OCI-LY1 (cell line): Measurements from ENCODE around the gene CRISP3.
"Not testable (repeated sequence)": the region's sequence is repeated elsewhere in the genome, so short reads cannot be mapped to it uniquely, and the experiment has no call there.

Experiments
- H2AFZ ChIP-seq: fragments of 200-600 bp; sonication (generic), shearing (Covaris generic); 2 replicates; pipeline ENCODE4 v1.6.0; 2014; ENCODE audit warnings: antibody characterized with exemption, mild to moderate bottlenecking, low read length
- H3F3A ChIP-seq: fragments of 200-600 bp; sonication (generic), shearing (Covaris generic); 2 replicates; pipeline ENCODE4 v1.6.0; 2014; ENCODE audit warnings: mild to moderate bottlenecking, antibody characterized with exemption, low read length, moderate library complexity; ENCODE audit not compliant: insufficient read depth
- H3K27ac ChIP-seq: fragments of 200-600 bp; sonication (generic); 2 replicates; pipeline ENCODE4 v1.5.1; 2014; ENCODE audit warnings: low read length, mixed run types, mild to moderate bottlenecking, low read depth; ENCODE audit not compliant: poor library complexity, severe bottlenecking
- H3K27me3 ChIP-seq: fragments of 200-600 bp; sonication (generic); 2 replicates; pipeline ENCODE4 v1.6.0; 2014; ENCODE audit warnings: antibody characterized with exemption, mild to moderate bottlenecking, low read length, moderate library complexity; ENCODE audit not compliant: insufficient read depth
- H3K36me3 ChIP-seq: fragments of 200-600 bp; sonication (generic); 2 replicates; pipeline ENCODE4 v1.6.1; 2014; ENCODE audit warnings: mild to moderate bottlenecking, antibody characterized with exemption, low read length, moderate library complexity, mixed read lengths; ENCODE audit not compliant: insufficient read depth
- H3K4me1 ChIP-seq: fragments of 200-600 bp; sonication (generic); 2 replicates; pipeline ENCODE4 v1.5.1; 2014; ENCODE audit warnings: mild to moderate bottlenecking, low read length, moderate library complexity; ENCODE audit not compliant: insufficient read depth, severe bottlenecking
- H3K4me2 ChIP-seq: fragments of 200-600 bp; sonication (generic), shearing (Covaris generic); 2 replicates; pipeline ENCODE4 v1.6.1; 2014; ENCODE audit warnings: low read length
- H3K4me3 ChIP-seq: fragments of 200-600 bp; sonication (generic); 2 replicates; pipeline ENCODE4 v1.5.1; 2014; ENCODE audit warnings: low read length, low read depth, mild to moderate bottlenecking, mixed read lengths; ENCODE audit not compliant: poor library complexity, severe bottlenecking
- H3K79me2 ChIP-seq: fragments of 200-600 bp; shearing (Covaris generic); 2 replicates; pipeline ENCODE4 v1.6.1; 2016; ENCODE audit warnings: mixed run types, low read length, mixed read lengths; ENCODE audit not compliant: insufficient read depth
- H3K9ac ChIP-seq: fragments of 200-600 bp; sonication (generic), shearing (Covaris generic); 2 replicates; pipeline ENCODE4 v1.6.1; 2014; ENCODE audit warnings: mild to moderate bottlenecking, low read length, mixed read lengths
- H3K9me2 ChIP-seq: fragments of 200-600 bp; sonication (generic), shearing (Covaris generic); 2 replicates; pipeline ENCODE4 v1.6.1; 2014; ENCODE audit warnings: low read depth, mild to moderate bottlenecking, low read length, mixed read lengths
- H3K9me3 ChIP-seq: fragments of 200-600 bp; shearing (Covaris generic); 2 replicates; pipeline ENCODE4 v1.6.1; 2014; ENCODE audit warnings: low read length, mixed read lengths
- H4K20me1 ChIP-seq: fragments of 200-600 bp; sonication (generic), shearing (Covaris generic); 2 replicates; pipeline ENCODE4 v1.6.0; 2016; ENCODE audit warnings: mild to moderate bottlenecking, low read length; ENCODE audit not compliant: insufficient read depth
- EZH2 ChIP-seq: fragments of 200-600 bp; sonication (generic), shearing (Covaris generic); IDR thresholded peaks from 2 replicates; pipeline ENCODE4 v1.8.0; 2017; ENCODE audit warnings: borderline replicate concordance, mixed run types, mild to moderate bottlenecking, antibody characterized with exemption, low read length, moderate library complexity, mixed read lengths
- TF ChIP-seq, protein P1 (sequence below): fragments of 200-600 bp; sonication (generic), shearing (Covaris generic); IDR thresholded peaks from 2 replicates; pipeline ENCODE4 v1.5.1; 2017; ENCODE audit warnings: mild to moderate bottlenecking, antibody characterized with exemption, low read length, moderate library complexity, mixed read lengths

The CRISP3 gene

DNA sequence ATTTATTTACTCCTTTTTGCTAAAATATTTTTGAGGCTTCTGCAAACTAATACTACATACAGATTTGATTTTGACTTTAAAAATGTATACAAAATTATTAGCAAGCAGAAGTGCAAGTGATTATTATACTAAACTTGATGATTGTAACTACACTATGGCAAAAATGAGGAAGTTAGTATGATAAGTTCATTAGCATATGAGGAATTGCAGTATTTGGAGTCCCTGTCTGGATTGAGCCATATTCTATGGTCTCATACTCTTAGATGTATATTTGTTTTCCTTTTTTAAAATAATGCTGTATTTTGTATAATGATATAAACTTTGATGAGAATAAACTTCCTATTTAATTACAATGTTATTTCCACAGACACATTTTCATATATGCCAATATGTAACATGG lies 13.9 kb downstream of the CRISP3 start:
- Histone ChIP-seq H3K4me1 (no peaks in the 10 kb centered on the region), H3F3A (no peaks in the 10 kb centered on the region), H4K20me1 (no peaks in the 10 kb centered on the region), H3K4me2 (no peak overlapping the region), H3K36me3 (no peaks in the 10 kb centered on the region), H3K9me2 (no peaks in the 10 kb centered on the region), H3K27ac (no peak overlapping the region), H3K4me3 (no peak overlapping the region), H2AFZ (no peak overlapping the region), H3K9me3 (no peaks in the 10 kb centered on the region), H3K79me2 (no peaks in the 10 kb centered on the region), H3K9ac (no peak overlapping the region), H3K27me3 (no peaks in the 10 kb centered on the region)
- TF ChIP-seq, protein P1, sequence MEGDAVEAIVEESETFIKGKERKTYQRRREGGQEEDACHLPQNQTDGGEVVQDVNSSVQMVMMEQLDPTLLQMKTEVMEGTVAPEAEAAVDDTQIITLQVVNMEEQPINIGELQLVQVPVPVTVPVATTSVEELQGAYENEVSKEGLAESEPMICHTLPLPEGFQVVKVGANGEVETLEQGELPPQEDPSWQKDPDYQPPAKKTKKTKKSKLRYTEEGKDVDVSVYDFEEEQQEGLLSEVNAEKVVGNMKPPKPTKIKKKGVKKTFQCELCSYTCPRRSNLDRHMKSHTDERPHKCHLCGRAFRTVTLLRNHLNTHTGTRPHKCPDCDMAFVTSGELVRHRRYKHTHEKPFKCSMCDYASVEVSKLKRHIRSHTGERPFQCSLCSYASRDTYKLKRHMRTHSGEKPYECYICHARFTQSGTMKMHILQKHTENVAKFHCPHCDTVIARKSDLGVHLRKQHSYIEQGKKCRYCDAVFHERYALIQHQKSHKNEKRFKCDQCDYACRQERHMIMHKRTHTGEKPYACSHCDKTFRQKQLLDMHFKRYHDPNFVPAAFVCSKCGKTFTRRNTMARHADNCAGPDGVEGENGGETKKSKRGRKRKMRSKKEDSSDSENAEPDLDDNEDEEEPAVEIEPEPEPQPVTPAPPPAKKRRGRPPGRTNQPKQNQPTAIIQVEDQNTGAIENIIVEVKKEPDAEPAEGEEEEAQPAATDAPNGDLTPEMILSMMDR, result no peak

DNA sequence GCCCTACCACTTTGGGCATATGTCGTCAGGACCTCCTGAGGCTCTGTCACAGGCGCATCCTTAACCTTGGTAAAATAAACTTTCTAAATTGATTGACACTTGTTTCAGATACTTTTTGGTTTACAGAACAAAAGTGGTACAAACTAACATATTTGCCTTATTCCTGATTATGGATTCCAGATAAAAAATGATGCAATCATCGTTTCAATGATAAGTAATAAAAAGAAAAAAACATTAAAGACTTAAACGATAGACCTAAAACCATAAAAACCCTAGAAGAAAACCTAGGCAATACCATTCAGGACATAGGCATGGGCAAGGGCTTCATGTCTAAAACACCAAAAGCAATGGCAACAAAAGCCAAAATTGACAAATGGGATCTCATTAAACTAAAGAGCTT lies 20.3 kb downstream of the CRISP3 start:
- H3K9me2 ChIP-seq, H3K36me3 ChIP-seq, H3K27ac ChIP-seq, H3K79me2 ChIP-seq, H3K27me3 ChIP-seq, H3F3A ChIP-seq, H3K4me2 ChIP-seq, H4K20me1 ChIP-seq, H3K9me3 ChIP-seq, H2AFZ ChIP-seq, H3K4me1 ChIP-seq, H3K9ac ChIP-seq, H3K4me3 ChIP-seq: not testable (repeated sequence)

DNA sequence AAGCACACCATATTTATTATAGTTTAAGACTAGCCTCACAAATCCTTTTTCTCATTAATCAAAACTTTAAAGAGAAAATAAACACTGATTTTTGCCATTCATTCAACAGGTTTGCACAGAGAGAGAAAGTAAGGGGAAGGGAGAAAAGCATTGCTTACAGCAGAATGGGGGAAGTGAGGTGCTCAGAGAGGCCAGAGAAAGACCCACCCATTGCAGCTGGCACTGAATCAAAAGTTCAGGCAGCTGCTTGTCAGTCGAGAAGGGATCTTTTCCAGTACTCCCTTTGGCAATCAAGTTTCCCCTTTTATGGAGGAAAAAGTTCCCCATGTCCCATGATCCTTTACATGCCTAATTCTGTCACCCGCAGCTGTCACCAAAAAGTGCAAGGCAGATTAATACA lies 22.9 kb downstream of the CRISP3 start:
- Histone ChIP-seq H3K4me3 (no peak overlapping the region), H3K9me2 (no peaks in the 10 kb centered on the region), H3K4me1 (no peaks in the 10 kb centered on the region), H2AFZ (no peak overlapping the region), H3K36me3 (no peaks in the 10 kb centered on the region), H4K20me1 (no peaks in the 10 kb centered on the region), H3K79me2 (no peaks in the 10 kb centered on the region), H3K27ac (no peak overlapping the region), H3K27me3 (no peaks in the 10 kb centered on the region), H3F3A (no peaks in the 10 kb centered on the region), H3K9me3 (no peaks in the 10 kb centered on the region), H3K9ac (no peak overlapping the region), H3K4me2 (no peak overlapping the region)
- no peak for TF ChIP-seq EZH2
- TF ChIP-seq, protein P1, result no peak

DNA sequence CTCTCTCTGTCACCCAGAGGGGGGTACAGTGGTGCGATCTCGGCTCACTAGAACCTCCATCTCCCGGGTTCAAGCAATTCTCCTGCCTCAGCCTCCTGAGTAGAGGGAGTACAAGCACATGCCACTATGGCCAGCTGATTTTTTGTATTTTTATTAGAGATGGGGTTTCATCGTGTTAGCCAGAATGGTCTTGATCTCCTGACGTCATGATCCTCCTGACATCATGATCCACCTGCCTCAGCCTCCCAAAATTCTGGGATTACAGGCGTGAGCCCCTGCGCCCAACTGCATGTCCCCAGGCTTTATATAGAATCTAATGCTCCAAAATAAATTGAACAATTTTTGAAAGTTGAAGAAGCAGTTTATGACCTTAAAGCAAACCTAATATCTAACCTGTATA lies 23.8 kb downstream of the CRISP3 start:
- no peak overlapping the region for H2AFZ ChIP-seq
- no peaks in the 10 kb centered on the region for H3K36me3 ChIP-seq
- H3K9ac ChIP-seq, result no peak overlapping the region
- H4K20me1 ChIP-seq, result no peaks in the 10 kb centered on the region
- H3K9me2 ChIP-seq, result no peaks in the 10 kb centered on the region
- no peak overlapping the region for H3K27ac ChIP-seq
- TF ChIP-seq, protein P1, result no peak
- no peak for TF ChIP-seq EZH2
- no peaks in the 10 kb centered on the region for H3K9me3 ChIP-seq
- no peaks in the 10 kb centered on the region for H3F3A ChIP-seq
- no peaks in the 10 kb centered on the region for H3K27me3 ChIP-seq
- no peak overlapping the region for H3K4me2 ChIP-seq
- no peaks in the 10 kb centered on the region for H3K4me1 ChIP-seq
- H3K4me3 ChIP-seq, result no peak overlapping the region
- no peaks in the 10 kb centered on the region for H3K79me2 ChIP-seq
